GM12875 (cell line): ENCODE data around the gene CERS5.

Experiments used
- H3K4me3 ChIP-seq: one replicate; pipeline ENCODE4 v1.5.1; 2011; ENCODE audit warnings: low read depth, low read length, control low read depth
- CTCF ChIP-seq: IDR thresholded peaks from 2 replicates; pipeline ENCODE4 v1.5.1; 2011; ENCODE audit warnings: low read depth, mild to moderate bottlenecking, control low read depth, inconsistent platforms, low read length, moderate library complexity, borderline replicate concordance; ENCODE audit not compliant: insufficient read depth

The CERS5 gene

GRCh38 chr12:50181691-50182090, 14.5 kb upstream of the CERS5 start:
- H3K4me3 ChIP-seq, result no peak overlapping the region
- no peak for TF ChIP-seq CTCF

- no peak for TF ChIP-seq CTCF
- H3K4me3 ChIP-seq, result no peak overlapping the region
These were observed 8.5 kb upstream of the CERS5 start for GRCh38 chr12:50175716-50176026.

- peak; percentile 36; the same call in 1 of the 2 replicates for TF ChIP-seq CTCF
- no peak overlapping the region for H3K4me3 ChIP-seq
These were observed 8.0 kb upstream of the CERS5 start for GRCh38 chr12:50174971-50175715.

GRCh38 chr12:50166799-50167048, 445 bp downstream of the CERS5 start:
- TF ChIP-seq CTCF, result no peak
- peak overlapping the region; percentile 95 for H3K4me3 ChIP-seq

GRCh38 chr12:50164963-50165362, 2.2 kb downstream of the CERS5 start:
- no peak for TF ChIP-seq CTCF
- no peak overlapping the region for H3K4me3 ChIP-seq

- no peak for TF ChIP-seq CTCF
- H3K4me3 ChIP-seq, result no peak overlapping the region
These were observed 4.9 kb downstream of the CERS5 start for GRCh38 chr12:50162230-50162629.

GRCh38 chr12:50160643-50161042, 6.5 kb downstream of the CERS5 start:
- no peak overlapping the region for H3K4me3 ChIP-seq
- no peak for TF ChIP-seq CTCF
